Heart left ventricle (tissue), 13 donors: ENCODE results near the gene KANSL1.

Experiments
- POLR2A ChIP-seq, 2 donors: fragments of 450-650 bp; IDR thresholded peaks; one replicate each; pipeline ENCODE4 v1.6.1; 2017; ENCODE audit warnings: antibody characterized with exemption in 2 of 2, mild to moderate bottlenecking in 2 of 2, moderate library complexity in 2 of 2
- TF ChIP-seq, protein P1 (sequence below), 12 donors: fragments of 200-600 bp; sonication (generic) in 4 of 12; IDR thresholded peaks; one replicate each; pipeline versions ENCODE4 v1.5.0 to v1.8.0; 2018 to 2022; ENCODE audit warnings: antibody characterized with exemption in 12 of 12, mild to moderate bottlenecking in 5 of 12
- donor health status: ischemic (EF 13 %, LVEDD 7.1; RV severe dilation, severe dysfunction).
- donor health status: DM: no; HTN: yes; CAD: no.
- donor health status: DM: no; HTN: no; CAD: no.
- donor health status: ischemic (EF 25% LVEDD 6.9; RV normal size, moderate dysfunction).
- donor health status: ischemic (EF 25% LVEDD 5.7; RV mildly dilated, moderate dysfunction).
- donor health status: ischemic (EF 35%, LVEDD 5.7; RV mildly dilated, moderate dysfunction).
- donor health status: nonischemic (EF 11% LVEDD 7.7; RV severe dilation, severe dysfunction).
- donor health status: DM: yes; HTN: yes; CAD: no.
- donor health status: PGD.
- donor health status: ischemic (EF 29% LVEDD 5.4; RV normal size, mild dysfunction).
- donor health status: nonischemic (EF 23%, LVEDD 6.1; RV moderate dilation, normal function).

DNA sequence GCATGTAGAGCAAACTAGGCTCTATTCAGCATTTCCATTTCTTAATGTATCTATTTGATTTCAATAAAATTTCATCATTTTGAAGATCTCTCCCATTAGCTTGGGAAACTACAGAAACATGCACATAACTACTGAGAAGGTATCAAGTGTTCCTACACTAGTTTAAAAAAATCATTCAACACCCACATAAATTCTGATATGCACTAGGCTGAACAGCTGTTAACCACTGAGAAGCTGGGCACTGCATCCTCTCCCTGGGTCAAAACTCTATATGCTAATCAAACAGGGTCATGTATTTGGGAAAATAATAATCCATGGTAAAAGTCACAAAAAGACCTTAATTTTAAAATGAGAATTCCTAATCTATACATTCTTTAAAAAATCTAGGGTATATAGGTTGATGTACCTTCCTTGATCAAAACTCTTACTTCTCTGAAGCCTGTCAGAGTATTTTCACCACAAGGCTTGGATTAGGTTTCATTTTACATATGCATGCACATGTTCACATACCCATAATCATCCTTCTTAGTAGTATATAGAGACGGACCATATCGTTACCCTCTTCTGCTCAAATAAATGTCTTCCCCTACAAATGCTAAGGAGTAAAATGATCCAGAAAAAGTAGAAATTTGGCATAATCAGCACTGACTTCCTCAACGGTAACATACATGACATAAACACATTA lies 57.2 kb downstream of the KANSL1 start:
- no peak for TF ChIP-seq POLR2A (IDR thresholded peaks at IDR 0.05)
- TF ChIP-seq, protein P1, sequence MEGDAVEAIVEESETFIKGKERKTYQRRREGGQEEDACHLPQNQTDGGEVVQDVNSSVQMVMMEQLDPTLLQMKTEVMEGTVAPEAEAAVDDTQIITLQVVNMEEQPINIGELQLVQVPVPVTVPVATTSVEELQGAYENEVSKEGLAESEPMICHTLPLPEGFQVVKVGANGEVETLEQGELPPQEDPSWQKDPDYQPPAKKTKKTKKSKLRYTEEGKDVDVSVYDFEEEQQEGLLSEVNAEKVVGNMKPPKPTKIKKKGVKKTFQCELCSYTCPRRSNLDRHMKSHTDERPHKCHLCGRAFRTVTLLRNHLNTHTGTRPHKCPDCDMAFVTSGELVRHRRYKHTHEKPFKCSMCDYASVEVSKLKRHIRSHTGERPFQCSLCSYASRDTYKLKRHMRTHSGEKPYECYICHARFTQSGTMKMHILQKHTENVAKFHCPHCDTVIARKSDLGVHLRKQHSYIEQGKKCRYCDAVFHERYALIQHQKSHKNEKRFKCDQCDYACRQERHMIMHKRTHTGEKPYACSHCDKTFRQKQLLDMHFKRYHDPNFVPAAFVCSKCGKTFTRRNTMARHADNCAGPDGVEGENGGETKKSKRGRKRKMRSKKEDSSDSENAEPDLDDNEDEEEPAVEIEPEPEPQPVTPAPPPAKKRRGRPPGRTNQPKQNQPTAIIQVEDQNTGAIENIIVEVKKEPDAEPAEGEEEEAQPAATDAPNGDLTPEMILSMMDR (IDR thresholded peaks at IDR 0.05), result no peak
